Lower leg skin (tissue), 3 donors: ENCODE results near the gene SLC9A4.

Experiments
- CTCF ChIP-seq, 3 donors: fragments of 450-650 bp; IDR thresholded peaks; one replicate each; pipeline ENCODE4 v1.5.1; 2016; ENCODE audit warnings: antibody characterized with exemption in 3 of 3, mild to moderate bottlenecking in 3 of 3, moderate library complexity in 2 of 3
- POLR2A ChIP-seq, 2 donors: fragments of 450-650 bp; IDR thresholded peaks; one replicate each; pipeline ENCODE4 v1.6.1; 2016 to 2017; ENCODE audit warnings: antibody characterized with exemption in 2 of 2, mild to moderate bottlenecking in 1 of 2, moderate library complexity in 1 of 2

- TF ChIP-seq CTCF (IDR thresholded peaks at IDR 0.05) (no peak), POLR2A (IDR thresholded peaks at IDR 0.05) (no peak)
Observed at GRCh38 chr2:102425441-102426132, 47.4 kb upstream of the SLC9A4 start.
